Measurements from ENCODE around the gene C11orf52.
A peak's percentile ranks its signal among the peaks of the same experiment; 100 is the strongest.
"Not testable (repeated sequence)": the region's sequence is repeated elsewhere in the genome, so short reads cannot be mapped to it uniquely, and the experiment has no call there.

The C11orf52 gene

DNA sequence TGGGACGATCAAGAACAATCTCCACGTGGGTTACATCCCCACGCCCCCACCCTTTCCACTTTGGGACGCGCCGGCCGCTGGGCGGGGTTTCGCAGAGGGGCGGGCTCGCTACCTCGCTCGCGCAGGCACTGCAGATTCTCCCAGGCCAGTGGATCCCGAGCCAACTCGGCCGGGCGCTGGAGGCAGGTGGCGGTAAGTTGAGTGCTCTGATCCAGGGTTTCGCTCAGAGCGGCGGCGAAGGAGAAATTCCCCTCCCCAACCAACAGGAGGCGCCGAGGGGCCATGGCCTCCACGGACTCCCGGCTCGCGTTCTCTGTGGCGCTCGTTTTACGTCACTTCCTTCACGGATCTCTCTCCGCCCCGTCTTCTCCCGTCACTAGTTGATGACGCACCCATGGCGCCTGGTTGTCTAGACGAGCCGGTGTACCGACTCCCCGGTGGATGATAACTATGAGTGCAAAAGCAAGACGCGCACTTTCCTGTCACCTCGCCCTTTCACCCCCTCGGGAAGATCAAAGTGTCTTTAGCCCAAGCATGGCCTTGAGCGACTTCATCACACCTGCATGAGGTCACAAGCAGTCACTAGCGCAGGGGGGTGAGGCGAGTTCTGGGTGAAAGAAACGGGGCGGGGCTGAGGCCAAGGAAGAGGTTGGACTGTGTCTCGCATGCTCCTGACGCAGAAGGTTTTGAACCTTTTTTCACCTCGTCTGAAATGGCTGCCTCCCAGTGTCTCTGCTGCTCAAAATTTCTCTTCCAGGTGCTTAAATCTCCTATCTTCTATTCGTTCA lies 39.7 kb upstream of the C11orf52 start, which contains the start of the genes CFAP68 and FDXACB1:
TSS of gene CFAP68 (plus strand) at position 693 of the 788 bp plus-strand sequence. CDS start at position 713, 20 bp downstream.
TSS of gene FDXACB1 (minus strand) at position 317 of the 788 bp plus-strand sequence. CDS start at position 284, 33 bp downstream.
- DNase-seq (ENCODE audit: low spot score): peak; percentile 91
- TF ChIP-seq, protein P1, sequence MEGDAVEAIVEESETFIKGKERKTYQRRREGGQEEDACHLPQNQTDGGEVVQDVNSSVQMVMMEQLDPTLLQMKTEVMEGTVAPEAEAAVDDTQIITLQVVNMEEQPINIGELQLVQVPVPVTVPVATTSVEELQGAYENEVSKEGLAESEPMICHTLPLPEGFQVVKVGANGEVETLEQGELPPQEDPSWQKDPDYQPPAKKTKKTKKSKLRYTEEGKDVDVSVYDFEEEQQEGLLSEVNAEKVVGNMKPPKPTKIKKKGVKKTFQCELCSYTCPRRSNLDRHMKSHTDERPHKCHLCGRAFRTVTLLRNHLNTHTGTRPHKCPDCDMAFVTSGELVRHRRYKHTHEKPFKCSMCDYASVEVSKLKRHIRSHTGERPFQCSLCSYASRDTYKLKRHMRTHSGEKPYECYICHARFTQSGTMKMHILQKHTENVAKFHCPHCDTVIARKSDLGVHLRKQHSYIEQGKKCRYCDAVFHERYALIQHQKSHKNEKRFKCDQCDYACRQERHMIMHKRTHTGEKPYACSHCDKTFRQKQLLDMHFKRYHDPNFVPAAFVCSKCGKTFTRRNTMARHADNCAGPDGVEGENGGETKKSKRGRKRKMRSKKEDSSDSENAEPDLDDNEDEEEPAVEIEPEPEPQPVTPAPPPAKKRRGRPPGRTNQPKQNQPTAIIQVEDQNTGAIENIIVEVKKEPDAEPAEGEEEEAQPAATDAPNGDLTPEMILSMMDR (IDR thresholded peaks at IDR 0.05; ENCODE audit: extremely low read depth, insufficient read depth, missing control alignments): peak; percentile 89
- in situ Hi-C loops (cut with MboI; ENCODE audit: low pct_unique_long_range_greater_than_20kb, low sequenced_read_pairs, unreplicated experiment): no loop called here

GRCh38 chr11:111879637-111879960 lies 39.1 kb upstream of the C11orf52 start:
- TF ChIP-seq, protein P1 (IDR thresholded peaks at IDR 0.05; ENCODE audit: extremely low read depth, insufficient read depth, missing control alignments): no peak
- in situ Hi-C loops (cut with MboI; ENCODE audit: low pct_unique_long_range_greater_than_20kb, low sequenced_read_pairs, unreplicated experiment): no loop called here

GRCh38 chr11:111882202-111882601 lies 36.5 kb upstream of the C11orf52 start:
- DNase-seq (ENCODE audit: low spot score): no peak
- in situ Hi-C loops (cut with MboI; ENCODE audit: low pct_unique_long_range_greater_than_20kb, low sequenced_read_pairs, unreplicated experiment): no loop called here
- TF ChIP-seq, protein P1 (IDR thresholded peaks at IDR 0.05; ENCODE audit: extremely low read depth, insufficient read depth, missing control alignments): no peak

More at GRCh38 chr11:111879637-111879960, 39.1 kb upstream of the C11orf52 start:
- no peak for DNase-seq (ENCODE audit: low spot score)

DNA sequence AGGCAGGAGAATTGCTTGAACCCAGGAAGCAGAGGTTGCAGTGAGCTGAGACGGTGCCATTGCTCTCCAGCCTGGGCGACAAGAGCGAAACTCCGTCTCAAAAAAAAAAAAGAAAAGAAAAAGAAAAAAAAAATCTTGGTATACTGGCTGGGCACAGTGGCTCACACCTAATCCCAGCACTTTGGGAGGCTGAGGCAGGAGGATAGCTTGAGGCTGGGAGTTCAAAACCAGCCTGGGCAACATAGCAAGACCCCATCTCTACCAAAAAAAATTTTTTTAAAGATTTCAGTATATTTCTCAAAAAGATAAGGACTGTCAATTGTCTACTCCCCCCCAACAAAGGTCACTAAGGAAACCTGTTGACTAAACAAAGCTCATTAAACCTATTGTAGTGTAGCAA lies 33.7 kb upstream of the C11orf52 start:
- DNase-seq (ENCODE audit: low spot score); in situ Hi-C loops (cut with MboI; ENCODE audit: low pct_unique_long_range_greater_than_20kb, low sequenced_read_pairs, unreplicated experiment): not testable (repeated sequence)

GRCh38 chr11:111886032-111886431 lies 32.7 kb upstream of the C11orf52 start:
- TF ChIP-seq, protein P1 (IDR thresholded peaks at IDR 0.05; ENCODE audit: extremely low read depth, insufficient read depth, missing control alignments): no peak
- in situ Hi-C loops (cut with MboI; ENCODE audit: low pct_unique_long_range_greater_than_20kb, low sequenced_read_pairs, unreplicated experiment): no loop called here
- no peak for DNase-seq (ENCODE audit: low spot score)

DNA sequence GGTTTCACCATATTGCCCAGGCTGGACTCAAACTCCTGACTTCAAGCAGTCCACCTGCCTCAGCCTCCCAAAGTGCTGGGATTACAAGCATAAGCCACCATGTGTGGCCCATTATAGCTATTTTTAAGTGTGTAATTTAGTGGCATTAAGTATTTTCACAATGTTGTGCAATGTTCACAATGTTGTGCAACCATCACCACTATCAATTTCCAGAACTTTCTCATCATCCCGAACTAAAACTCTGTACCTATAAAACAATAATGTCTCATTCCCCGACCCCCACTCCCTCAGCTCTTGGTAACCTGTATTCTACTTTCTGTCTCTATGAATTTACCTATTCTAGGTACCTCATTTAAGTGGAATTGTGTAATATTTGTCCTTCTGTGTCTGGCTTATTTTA lies 31.9 kb upstream of the C11orf52 start:
- in situ Hi-C loops (cut with MboI; ENCODE audit: low pct_unique_long_range_greater_than_20kb, low sequenced_read_pairs, unreplicated experiment): no loop called here
- DNase-seq (ENCODE audit: low spot score): no peak
- TF ChIP-seq, protein P1 (IDR thresholded peaks at IDR 0.05; ENCODE audit: extremely low read depth, insufficient read depth, missing control alignments): no peak

DNA sequence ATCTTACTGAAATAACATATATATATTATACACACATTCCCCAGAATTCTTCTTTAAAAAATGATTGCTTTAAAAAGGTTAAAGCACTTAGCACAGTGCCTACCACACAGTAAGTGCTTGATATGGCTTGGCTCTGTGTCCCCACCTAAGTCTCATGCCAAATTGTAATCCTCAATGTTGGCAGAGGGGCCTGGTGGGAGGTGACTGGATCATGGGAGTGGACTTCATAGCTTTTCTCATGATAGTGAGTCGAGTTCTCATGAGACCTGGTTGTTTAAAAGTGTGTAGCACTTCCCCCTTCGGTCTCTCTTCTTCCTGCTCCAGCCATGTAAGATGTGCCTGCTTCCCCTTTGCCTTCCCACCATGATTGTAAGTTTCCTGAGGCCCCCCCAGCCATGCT lies 13.3 kb upstream of the C11orf52 start:
- TF ChIP-seq, protein P1 (IDR thresholded peaks at IDR 0.05; ENCODE audit: extremely low read depth, insufficient read depth, missing control alignments): no peak
- in situ Hi-C loops (cut with MboI; ENCODE audit: low pct_unique_long_range_greater_than_20kb, low sequenced_read_pairs, unreplicated experiment): no loop called here
- no peak for DNase-seq (ENCODE audit: low spot score)
